Vagina (tissue), 2 donors: ENCODE measurements around the gene ASCC3.

Source experiments
- CTCF ChIP-seq, 3 experiments: fragments of 450-650 bp in 2 of 3; fragments of 200-600 bp in 1 of 3; sonication (generic) in 1 of 3; IDR thresholded peaks; one replicate each; pipeline ENCODE4 v1.5.1; 2017 to 2019; ENCODE audit warnings: antibody characterized with exemption in 3 of 3, mild to moderate bottlenecking in 2 of 3, moderate library complexity in 2 of 3
- POLR2A ChIP-seq, 2 donors: fragments of 450-650 bp; IDR thresholded peaks; one replicate each; pipeline ENCODE4 v1.6.1; 2017; ENCODE audit warnings: antibody characterized with exemption in 2 of 2, mild to moderate bottlenecking in 2 of 2, moderate library complexity in 2 of 2

DNA sequence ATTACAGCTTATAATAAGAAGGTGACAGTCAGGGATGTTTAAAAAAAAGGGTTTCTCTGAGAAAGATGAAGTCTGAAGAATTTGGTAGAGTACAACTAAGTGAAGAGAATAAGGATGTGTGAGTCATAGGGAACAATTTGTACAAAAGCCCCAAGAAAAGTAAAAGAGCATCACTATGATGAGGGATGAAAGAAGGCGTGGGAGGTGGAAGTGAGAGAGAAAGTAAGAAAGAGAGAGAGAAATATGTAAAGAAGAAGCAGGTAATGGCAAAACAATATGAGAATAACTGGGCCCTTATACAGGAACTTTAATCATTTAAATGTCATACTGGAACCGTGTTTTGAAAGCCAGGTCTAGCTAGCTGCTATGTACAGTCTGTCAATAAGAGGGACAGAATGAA is 179.4 kb downstream of the ASCC3 start:
- TF ChIP-seq CTCF (IDR thresholded peaks at IDR 0.05) (no peak), POLR2A (IDR thresholded peaks at IDR 0.05) (no peak)
